K562 (cell line): Measurements from ENCODE around the gene CRYZL1. TPM values are rescaled to one million over a fixed set of nuclear protein-coding genes. Genes with fewer than 3 reads are reported as not detected.

Experiments
- CBX5 ChIP-seq: IDR thresholded peaks from 2 replicates; pipeline ENCODE4 v1.6.1; 2014; ENCODE audit warnings: low read depth, borderline replicate concordance
- CHAMP1 ChIP-seq: fragments of 450-650 bp; IDR thresholded peaks from 2 replicates; pipeline ENCODE4 v1.6.1; 2016; ENCODE audit warnings: mild to moderate bottlenecking
- DPF2 ChIP-seq: fragments of 450-650 bp; IDR thresholded peaks from 2 replicates; pipeline ENCODE4 v1.6.1; 2016
- E2F4 ChIP-seq: sonication (generic); formaldehyde crosslinking; IDR thresholded peaks from 2 replicates; pipeline ENCODE4 v1.8.0; 2022; ENCODE audit warnings: mild to moderate bottlenecking, low read depth, missing genetic modification reagents
- KDM4B ChIP-seq, 2 experiments: fragments of 450-650 bp in 1 of 2; sonication (generic) in 1 of 2; IDR thresholded peaks; 2 replicates each; pipeline ENCODE4 v1.6.1; 2016 to 2017; ENCODE audit warnings: borderline replicate concordance in 2 of 2, antibody characterized with exemption in 1 of 2, low read depth in 1 of 2, mild to moderate bottlenecking in 1 of 2
- LEF1 ChIP-seq: fragments of 450-650 bp; IDR thresholded peaks from 2 replicates; pipeline ENCODE4 v1.6.1; 2016; ENCODE audit warnings: mild to moderate bottlenecking
- MAFF ChIP-seq: IDR thresholded peaks from 2 replicates; pipeline ENCODE4 v1.6.1; 2012; ENCODE audit warnings: low read length, improper control_type of control experiment
- MAFK ChIP-seq: IDR thresholded peaks from 2 replicates; pipeline ENCODE4 v1.6.1; 2011; ENCODE audit warnings: low read length, improper control_type of control experiment
- NBN ChIP-seq: fragments of 450-650 bp; IDR thresholded peaks from 2 replicates; pipeline ENCODE4 v1.6.1; 2016; ENCODE audit warnings: low read depth, mild to moderate bottlenecking
- NR4A1 ChIP-seq, 2 experiments: fragments of 250-450 bp in 1 of 2; fragments of 450-650 bp in 1 of 2; sonication (Bioruptor Pico) in 1 of 2; IDR thresholded peaks; 2 replicates each; pipeline versions ENCODE4 v1.4.0 to v1.6.1; 2016 to 2020; ENCODE audit warnings: mild to moderate bottlenecking in 2 of 2, missing compliant biosample characterization in 1 of 2, missing genetic modification characterization in 1 of 2, moderate library complexity in 1 of 2
- PTBP1 ChIP-seq: fragments of 200-400 bp; formaldehyde crosslinking; IDR thresholded peaks from 2 replicates; pipeline ENCODE4 v1.6.1; 2017; ENCODE audit warnings: low read depth, low read length
- RCOR1 ChIP-seq, 2 experiments: IDR thresholded peaks; 2 replicates each; pipeline ENCODE4 v1.6.1; 2012; ENCODE audit warnings: low read depth in 2 of 2, low read length in 2 of 2, borderline replicate concordance in 1 of 2, improper control_type of control experiment in 1 of 2
- RNF2 ChIP-seq: sonication (generic); IDR thresholded peaks from 2 replicates; pipeline ENCODE4 v1.6.1; 2016
- RUNX1 ChIP-seq: sonication (generic); IDR thresholded peaks from 2 replicates; pipeline ENCODE4 v1.6.1; 2016; ENCODE audit warnings: antibody characterized with exemption, low read depth
- SIN3B ChIP-seq: fragments of 450-650 bp; IDR thresholded peaks from 2 replicates; pipeline ENCODE4 v1.6.1; 2017; ENCODE audit warnings: low read depth, mild to moderate bottlenecking, moderate library complexity
- SMARCA4 ChIP-seq: fragments of 450-650 bp; IDR thresholded peaks from 2 replicates; pipeline ENCODE4 v1.6.1; 2016
- SOX6 ChIP-seq: fragments of 450-650 bp; IDR thresholded peaks from 2 replicates; pipeline ENCODE4 v1.6.1; 2014; ENCODE audit warnings: mild to moderate bottlenecking
- TSC22D4 ChIP-seq: fragments of 450-650 bp; IDR thresholded peaks from 2 replicates; pipeline ENCODE4 v1.6.1; 2016; ENCODE audit warnings: missing genetic modification characterization, missing biosample characterization, control low read depth
- ZNF384 ChIP-seq: IDR thresholded peaks from 2 replicates; pipeline ENCODE4 v1.6.1; 2012; ENCODE audit warnings: low read depth, low read length, improper control_type of control experiment
- ZNF431 ChIP-seq: sonication (generic); formaldehyde crosslinking; IDR thresholded peaks from 2 replicates; pipeline ENCODE4 v1.8.0; 2022; ENCODE audit warnings: mild to moderate bottlenecking, missing genetic modification reagents
- ZNF79 ChIP-seq: fragments of 250-450 bp; sonication (Bioruptor Pico); IDR thresholded peaks from 2 replicates; pipeline ENCODE4 v1.4.0; 2020; ENCODE audit warnings: low read depth, mild to moderate bottlenecking, moderate library complexity
- polyA plus RNA-seq, 8 experiments: library from polyadenylated mRNA; depleted of rRNA in 4 of 8; stranded (reverse) in 5 of 8; unstranded in 3 of 8; fragments of >200 nt; fragmentation: Nextera tagmentation in 2 of 8; fragmentation: Illumina TruSeq in 1 of 8; extraction: Ambion mirVana in 2 of 8; extraction: Trizol in 1 of 8; gene quantifications; 2 replicates each; pipeline versions ENCODE4 v1.2.1 to v1.2.3, GENCODE V29; 2011 to 2014; ENCODE audit warnings: inconsistent platforms in 1 of 8, missing spikeins in 1 of 8
- total RNA-seq, 7 experiments: library from RNA; depleted of rRNA in 6 of 7; stranded (reverse); fragments of >200 nt in 6 of 7; fragmentation: Illumina TruSeq in 2 of 7; extraction: Trizol in 2 of 7; gene quantifications; 2 replicates each; pipeline versions ENCODE4 v1.2.1 to v1.2.3, GENCODE V29; 2011 to 2021; ENCODE audit warnings: low replicate concordance in 1 of 7

Gene CRYZL1
- total and polyA plus RNA-seq, 9 of the 15 experiments (the other 6 are each of a cell fraction or from before 2014, with no cell fraction given): 19.9 to 98.2 (median 39.2) TPM

- TF ChIP-seq LEF1 (no peak), NR4A1 (CRISPR knock-in tag; IDR thresholded peaks at IDR 0.05) (no peak), NR4A1 (tag; IDR thresholded peaks at IDR 0.05) (no peak), NBN (no peak), TSC22D4 (no peak), SMARCA4 (peak; percentile 33; the same call in 1 of the 2 replicates), ZNF431 (CRISPR knock-in tag) (no peak), CBX5 (no peak), RNF2 (no peak), RCOR1 (IDR thresholded peaks at IDR 0.05; ENCODE audit: borderline replicate concordance in 1 of 2, low read depth in 2 of 2, low read length in 2 of 2) (0 out of 4 replicates have a peak, but pooled peaks of 1 of the 2 experiments have one; percentile 52), DPF2 (0 out of 2 replicates have a peak, but pooled peaks have one; percentile 23), MAFF (peak; percentile 70), MAFK (peak; percentile 57; the same call in 1 of the 2 replicates), SIN3B (no peak), ZNF384 (peak; percentile 90), KDM4B (IDR thresholded peaks at IDR 0.05; ENCODE audit: borderline replicate concordance in 2 of 2, low read depth in 1 of 2) (no peak), PTBP1 (no peak), SOX6 (no peak), E2F4 (no peak), RUNX1 (no peak), CHAMP1 (no peak), ZNF79 (CRISPR knock-in tag) (no peak)
Measured at GRCh38 chr21:33659568-33659949, 18.0 kb upstream of the CRYZL1 start (continued).
